Amniotic stem cell (primary cell): Measurements from ENCODE around the gene NPAS3.

ENCODE experiments used
- DNase-seq: peaks from one replicate; lab custom pipeline; 2025; lab: John Stamatoyannopoulos, UW

NPAS3 gene

GRCh38 chr14:33441633-33442032 is 503.0 kb downstream of the NPAS3 start:
- no peak for DNase-seq

GRCh38 chr14:33444136-33444535 is 505.5 kb downstream of the NPAS3 start:
- no peak for DNase-seq

GRCh38 chr14:33449268-33449667 is 510.6 kb downstream of the NPAS3 start:
- DNase-seq, result no peak

GRCh38 chr14:33449703-33450395 is 511.2 kb downstream of the NPAS3 start:
- DNase-seq, result no peak

- DNase-seq, result no peak
These were observed 511.7 kb downstream of the NPAS3 start for GRCh38 chr14:33450416-33450815.

GRCh38 chr14:33451211-33451610 is 512.5 kb downstream of the NPAS3 start:
- DNase-seq, result no peak

GRCh38 chr14:33452995-33453394 is 514.3 kb downstream of the NPAS3 start:
- DNase-seq, result no peak

- DNase-seq, result no peak
These were observed 515.4 kb downstream of the NPAS3 start for GRCh38 chr14:33454022-33454595.

GRCh38 chr14:33454707-33455106 is 516.0 kb downstream of the NPAS3 start:
- no peak for DNase-seq

- DNase-seq, result no peak
These were observed 517.1 kb downstream of the NPAS3 start for GRCh38 chr14:33455654-33456345.

- no peak for DNase-seq
These were observed 518.3 kb downstream of the NPAS3 start for GRCh38 chr14:33457021-33457420.

- DNase-seq, result no peak
These were observed 518.9 kb downstream of the NPAS3 start for GRCh38 chr14:33457617-33458016.

- no peak for DNase-seq
These were observed 521.5 kb downstream of the NPAS3 start for GRCh38 chr14:33460164-33460563.

GRCh38 chr14:33461036-33461435 is 522.4 kb downstream of the NPAS3 start:
- DNase-seq, result no peak

GRCh38 chr14:33463731-33464130 is 525.1 kb downstream of the NPAS3 start:
- DNase-seq, result no peak

GRCh38 chr14:33464254-33464962 is 525.7 kb downstream of the NPAS3 start:
- no peak for DNase-seq

GRCh38 chr14:33465846-33466700 is 527.4 kb downstream of the NPAS3 start:
- no peak for DNase-seq

GRCh38 chr14:33467971-33468370 is 529.3 kb downstream of the NPAS3 start:
- DNase-seq, result no peak

- DNase-seq, result no peak
These were observed 531.2 kb downstream of the NPAS3 start for GRCh38 chr14:33469898-33470297.

GRCh38 chr14:33471776-33472175 is 533.1 kb downstream of the NPAS3 start:
- DNase-seq, result no peak

- DNase-seq, result no peak
These were observed 536.9 kb downstream of the NPAS3 start for GRCh38 chr14:33475623-33476022.

- no peak for DNase-seq
These were observed 539.1 kb downstream of the NPAS3 start for GRCh38 chr14:33477797-33478196.
